PC-3 (cell line): ENCODE measurements around the gene CALML4. TPM values are rescaled to one million over a fixed set of nuclear protein-coding genes. Genes with fewer than 3 reads are reported as not detected.

Experiments
- ATAC-seq: fragments of 200-7000 bp; cut with Tn5 transposase; 2 replicates; pipeline ENCODE4 v1.9.1; 2020; ENCODE audit warnings: mild to moderate bottlenecking, moderate library complexity
- BruUV-seq: library from RNA; stranded (reverse); fragments of 400-500 nt; replicated peaks from 2 replicates; lab custom pipeline; 2021; lab: Mats Ljungman, UMichigan
- CTCF ChIA-PET: fragments of 300-600 bp; sonication (Branson Sonifier 250); formaldehyde crosslinking; loops from one replicate; lab custom pipeline; 2022; ENCODE audit warnings: antibody characterized with exemption; lab: Charles Lee
- POLR2A ChIA-PET: fragments of 300-600 bp; sonication (Branson Sonifier 250); formaldehyde crosslinking; loops from one replicate; lab custom pipeline; 2022; ENCODE audit warnings: antibody characterized with exemption; ENCODE audit not compliant: unreplicated experiment; lab: Charles Lee
- DNase-seq: peaks from one replicate; pipeline ENCODE4 v3.0.0-alpha.2; 2015
- H2AFZ ChIP-seq: fragments of 300-600 bp; sonication (generic); 2 replicates; pipeline ENCODE4 v1.6.0; 2016; ENCODE audit warnings: antibody characterized with exemption, low read length
- H3F3A ChIP-seq: fragments of 300-600 bp; sonication (generic); one replicate; pipeline ENCODE4 v1.6.0; 2017; ENCODE audit warnings: antibody characterized with exemption, low read length, control low read depth, mild to moderate bottlenecking; ENCODE audit not compliant: unreplicated experiment
- H3K27ac ChIP-seq: fragments of 300-600 bp; sonication (generic); 2 replicates; pipeline ENCODE4 v1.5.1; 2016; ENCODE audit warnings: mild to moderate bottlenecking, low read length
- H3K27me3 ChIP-seq: fragments of 300-600 bp; sonication (generic); 2 replicates; pipeline ENCODE4 v1.6.1; 2016; ENCODE audit warnings: low read length, mixed read lengths
- H3K36me3 ChIP-seq: fragments of 300-600 bp; sonication (generic); 2 replicates; pipeline ENCODE4 v1.6.1; 2016; ENCODE audit warnings: low read depth, mixed run types, low read length, mixed read lengths
- H3K4me1 ChIP-seq: fragments of 300-600 bp; sonication (generic); 2 replicates; pipeline ENCODE4 v1.5.1; 2016; ENCODE audit warnings: low read length; ENCODE audit not compliant: insufficient read depth
- H3K4me2 ChIP-seq: fragments of 300-600 bp; sonication (generic); 2 replicates; pipeline ENCODE4 v1.6.0; 2016; ENCODE audit warnings: low read length
- H3K4me3 ChIP-seq: fragments of 300-600 bp; sonication (generic); 2 replicates; pipeline ENCODE4 v1.5.1; 2016; ENCODE audit warnings: mild to moderate bottlenecking, low read length, mixed read lengths
- H3K79me2 ChIP-seq: fragments of 300-600 bp; sonication (generic); 2 replicates; pipeline ENCODE4 v1.6.1; 2017; ENCODE audit warnings: low read length, mixed read lengths
- H3K9ac ChIP-seq: fragments of 300-600 bp; sonication (generic); 2 replicates; pipeline ENCODE4 v1.6.0; 2016; ENCODE audit warnings: mild to moderate bottlenecking, low read length
- H3K9me2 ChIP-seq: fragments of 300-600 bp; sonication (generic); replicated peaks from 2 replicates; pipeline ENCODE4 v1.6.1; 2016; ENCODE audit warnings: mixed run types, low read length, mixed read lengths
- H3K9me3 ChIP-seq: fragments of 300-600 bp; sonication (generic); 2 replicates; pipeline ENCODE4 v1.6.1; 2016; ENCODE audit warnings: low read length, mixed read lengths
- H4K20me1 ChIP-seq: fragments of 300-600 bp; sonication (generic); 2 replicates; pipeline ENCODE4 v1.6.1; 2016; ENCODE audit warnings: low read length, mixed read lengths
- CTCF ChIP-seq: fragments of 300-600 bp; sonication (generic); conservative IDR thresholded peaks from 2 replicates; pipeline ENCODE4 v1.5.1; 2017; ENCODE audit warnings: antibody characterized with exemption, low read depth, mild to moderate bottlenecking, low read length
- EZH2 ChIP-seq: fragments of 300-600 bp; sonication (generic); IDR thresholded peaks from one replicate; pipeline ENCODE4 v1.6.1; 2017; ENCODE audit warnings: antibody characterized with exemption, mild to moderate bottlenecking, low read length; ENCODE audit not compliant: unreplicated experiment
- EZH2phosphoT487 ChIP-seq: fragments of 300-600 bp; sonication (generic); IDR thresholded peaks from 2 replicates; pipeline ENCODE4 v1.6.1; 2018; ENCODE audit warnings: mild to moderate bottlenecking, antibody characterized with exemption, low read length, borderline replicate concordance
- intact Hi-C: fragments of 100-400 bp; cut with micrococcal nuclease; formaldehyde crosslinking; loops from 2 replicates; pipeline ENCODE4 v1.9.0; 2023
- total RNA-seq: library from RNA; depleted of rRNA; stranded (reverse); fragments of >200 nt; gene quantifications from 2 replicates; pipeline ENCODE4 v1.2.3, GENCODE V29; 2014

Gene CALML4
- total RNA-seq, 1 experiment from 2014 or later: 4.8 TPM

- Histone ChIP-seq H3K9me3 (peaks cover 2% of the 10 kb centered on the region; the same call in 1 of the 2 replicates), H3F3A (no peaks in the 10 kb centered on the region), H3K9me2 (no peaks in the 10 kb centered on the region), H2AFZ (no peak overlapping the region), H3K9ac (no peak overlapping the region), H3K4me1 (no peaks in the 10 kb centered on the region), H3K4me2 (no peak overlapping the region), H3K79me2 (no peaks in the 10 kb centered on the region), H3K27ac (no peak overlapping the region), H3K4me3 (no peak overlapping the region), H3K27me3 (no peaks in the 10 kb centered on the region), H4K20me1 (no peaks in the 10 kb centered on the region), H3K36me3 (no peaks in the 10 kb centered on the region)
- CTCF ChIA-PET: no interaction called here
- TF ChIP-seq EZH2phosphoT487 (no peak), EZH2 (no peak), CTCF (no peak)
- POLR2A ChIA-PET: no interaction called here
- DNase-seq (no peak), ATAC-seq (no peak)
- intact Hi-C loops: no loop called here
- BruUV-seq: no TSS peak
These were observed 44.1 kb upstream of the CALML4 start for GRCh38 chr15:68249058-68249713.

- Histone ChIP-seq H3K27ac (no peak overlapping the region), H3K9ac (no peak overlapping the region), H3K9me2 (no peaks in the 10 kb centered on the region), H4K20me1 (no peaks in the 10 kb centered on the region), H2AFZ (no peak overlapping the region), H3K4me1 (no peaks in the 10 kb centered on the region), H3K36me3 (no peaks in the 10 kb centered on the region), H3K79me2 (no peaks in the 10 kb centered on the region), H3F3A (no peaks in the 10 kb centered on the region), H3K4me2 (no peak overlapping the region), H3K9me3 (peaks cover 3% of the 10 kb centered on the region; the same call in 1 of the 2 replicates), H3K27me3 (no peaks in the 10 kb centered on the region), H3K4me3 (no peak overlapping the region)
- ChIA-PET CTCF (no interaction called here), POLR2A (no interaction called here)
- BruUV-seq: no TSS peak
- ATAC-seq (no peak), DNase-seq (no peak)
- intact Hi-C loops: no loop called here
- no peak for TF ChIP-seq EZH2
- TF ChIP-seq EZH2phosphoT487: no peak
- no peak for TF ChIP-seq CTCF
These were observed 39.1 kb upstream of the CALML4 start for GRCh38 chr15:68244235-68244634.

- H3F3A ChIP-seq: no peaks in the 10 kb centered on the region
- peaks cover 3% of the 10 kb centered on the region; the same call in 1 of the 2 replicates for H3K9me3 ChIP-seq
- no peaks in the 10 kb centered on the region for H3K36me3 ChIP-seq
- TF ChIP-seq EZH2 (no peak), EZH2phosphoT487 (no peak), CTCF (no peak)
- H3K4me1 ChIP-seq: no peaks in the 10 kb centered on the region
- no peaks in the 10 kb centered on the region for H3K79me2 ChIP-seq
- H3K4me3 ChIP-seq: no peak overlapping the region
- no peak overlapping the region for H3K9ac ChIP-seq
- H3K9me2 ChIP-seq: no peaks in the 10 kb centered on the region
- ChIA-PET CTCF (no interaction called here), POLR2A (no interaction called here)
- no peak overlapping the region for H3K27ac ChIP-seq
- H2AFZ ChIP-seq: no peak overlapping the region
- no TSS peak for BruUV-seq
- no peaks in the 10 kb centered on the region for H4K20me1 ChIP-seq
- intact Hi-C loops: no loop called here
- no peak overlapping the region for H3K4me2 ChIP-seq
- ATAC-seq (no peak), DNase-seq (no peak)
- no peaks in the 10 kb centered on the region for H3K27me3 ChIP-seq
These were observed 36.2 kb upstream of the CALML4 start for GRCh38 chr15:68241088-68241935.
